ENCODE measurements around the gene SLC12A9.

DNA sequence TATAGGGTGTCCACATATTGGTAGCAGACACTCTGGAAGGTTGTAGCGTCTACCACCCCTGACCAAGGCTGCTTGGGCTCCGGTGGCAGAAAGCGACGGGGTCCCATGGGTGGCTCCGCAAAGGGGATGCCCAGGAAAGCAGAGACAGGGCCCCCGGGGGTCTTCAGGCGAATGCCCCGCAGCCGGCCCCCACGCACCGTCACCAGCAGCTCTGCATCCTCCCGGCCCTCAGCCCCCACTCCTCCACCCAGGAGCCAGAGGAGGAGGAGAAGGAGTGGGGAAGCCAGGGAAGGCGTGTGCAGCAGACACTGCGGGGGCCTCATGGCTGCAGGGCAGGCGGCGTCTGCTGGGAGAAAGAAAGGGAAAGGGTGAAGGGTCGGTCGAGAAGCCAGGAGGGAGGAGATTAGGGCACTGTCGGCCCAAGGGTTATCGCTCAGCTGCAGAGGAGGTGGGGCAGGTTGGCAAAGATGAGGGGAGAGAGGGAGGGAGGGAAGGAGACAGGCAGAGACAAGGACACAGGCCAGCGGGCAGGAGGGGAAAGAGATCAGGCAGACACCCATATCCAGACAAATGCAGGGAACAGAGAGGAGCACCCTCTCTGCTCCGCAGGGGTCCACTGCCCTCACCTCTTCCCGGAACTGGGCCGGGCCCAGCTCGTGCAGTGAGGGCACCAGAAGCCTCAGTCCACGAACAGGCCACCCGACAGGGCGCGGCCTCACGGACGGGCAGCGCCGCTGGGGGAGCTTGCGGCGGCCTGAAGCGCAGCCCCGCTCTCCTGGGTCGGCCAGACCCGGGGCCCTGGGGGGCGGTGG, 41.6 kb downstream of the SLC12A9 start:
- no peak for TF ChIP-seq CTCF (IDR thresholded peaks at IDR 0.05; ENCODE audit: control extremely low read depth in 1 of 3, insufficient read depth in 1 of 3, low read depth in 1 of 3, low read length in 3 of 3)
- TF ChIP-seq MAX (IDR thresholded peaks at IDR 0.05) = no peak
- TF ChIP-seq POLR2AphosphoS5 (IDR thresholded peaks at IDR 0.05; ENCODE audit: low read depth, low read length) = no peak
- TF ChIP-seq, protein P1, sequence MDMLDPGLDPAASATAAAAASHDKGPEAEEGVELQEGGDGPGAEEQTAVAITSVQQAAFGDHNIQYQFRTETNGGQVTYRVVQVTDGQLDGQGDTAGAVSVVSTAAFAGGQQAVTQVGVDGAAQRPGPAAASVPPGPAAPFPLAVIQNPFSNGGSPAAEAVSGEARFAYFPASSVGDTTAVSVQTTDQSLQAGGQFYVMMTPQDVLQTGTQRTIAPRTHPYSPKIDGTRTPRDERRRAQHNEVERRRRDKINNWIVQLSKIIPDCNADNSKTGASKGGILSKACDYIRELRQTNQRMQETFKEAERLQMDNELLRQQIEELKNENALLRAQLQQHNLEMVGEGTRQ (IDR thresholded peaks at IDR 0.05; ENCODE audit: low read length) = no peak
- TF ChIP-seq CREB1 (IDR thresholded peaks at IDR 0.05) = no peak
- TF ChIP-seq RAD21 (IDR thresholded peaks at IDR 0.05 in 1 of 2, conservative IDR thresholded peaks at IDR 0.05 in 1 of 2; ENCODE audit: low read depth in 2 of 2, low read length in 2 of 2) = no peak
- TF ChIP-seq POLR2A (IDR thresholded peaks at IDR 0.05; ENCODE audit: control extremely low read depth in 1 of 2, low read depth in 2 of 2, low read length in 2 of 2) = no peak
- TF ChIP-seq GABPA (IDR thresholded peaks at IDR 0.05; ENCODE audit: borderline replicate concordance, insufficient read depth, low read length) = no peak
